SK-N-SH treated with all-trans-retinoic acid at 6 μM for 48 hours (cell line): ENCODE results near the gene WIPI1.

Experiments
- OSR1 ChIP-seq: fragments of 250-450 bp; sonication (Bioruptor Pico); IDR thresholded peaks from 2 replicates; pipeline ENCODE4 v1.8.0; 2022; ENCODE audit warnings: moderate library complexity, mild to moderate bottlenecking, inconsistent platforms
- PATZ1 ChIP-seq: fragments of 250-450 bp; sonication (Bioruptor Pico); IDR thresholded peaks from 2 replicates; pipeline ENCODE4 v1.8.0; 2020; ENCODE audit warnings: mild to moderate bottlenecking, moderate library complexity, borderline replicate concordance
- POU6F1 ChIP-seq: fragments of 250-450 bp; sonication (Bioruptor Pico); IDR thresholded peaks from 2 replicates; pipeline ENCODE4 v1.8.0; 2021; ENCODE audit warnings: low read depth, mild to moderate bottlenecking, moderate library complexity, borderline replicate concordance
- TOX ChIP-seq: fragments of 250-450 bp; sonication (Bioruptor Pico); IDR thresholded peaks from 2 replicates; pipeline ENCODE4 v1.8.0; 2021; ENCODE audit warnings: mild to moderate bottlenecking, moderate library complexity, borderline replicate concordance
- ZFP3 ChIP-seq: fragments of 250-450 bp; sonication (Bioruptor Pico); IDR thresholded peaks from 2 replicates; pipeline ENCODE4 v1.5.0; 2020; ENCODE audit warnings: mild to moderate bottlenecking, moderate library complexity
- ZNF565 ChIP-seq: fragments of 450-650 bp; formaldehyde crosslinking; conservative IDR thresholded peaks from 2 replicates; pipeline ENCODE4 v1.5.0; 2020; ENCODE audit warnings: low read depth, mild to moderate bottlenecking, moderate library complexity

GRCh38 chr17:68391561-68392268 lies 65.6 kb downstream of the WIPI1 start:
- TF ChIP-seq PATZ1 (CRISPR knock-in tag) (no peak), ZNF565 (no peak), TOX (CRISPR knock-in tag) (no peak), OSR1 (CRISPR knock-in tag) (no peak), POU6F1 (CRISPR knock-in tag) (no peak), ZFP3 (no peak)
